AG09319 (cell line): Measurements from ENCODE around the gene EPS8L2.

Source experiments
- DNase-seq: peaks from one replicate; pipeline ENCODE4 v3.0.0-alpha.2; 2010; ENCODE audit warnings: low read depth; ENCODE audit errors: extremely low read depth
- TF ChIP-seq, protein P1 (sequence below): IDR thresholded peaks from 2 replicates; pipeline ENCODE4 v1.5.1; 2011; ENCODE audit warnings: low read depth, mild to moderate bottlenecking, inconsistent platforms, low read length, moderate library complexity

EPS8L2 gene

DNA sequence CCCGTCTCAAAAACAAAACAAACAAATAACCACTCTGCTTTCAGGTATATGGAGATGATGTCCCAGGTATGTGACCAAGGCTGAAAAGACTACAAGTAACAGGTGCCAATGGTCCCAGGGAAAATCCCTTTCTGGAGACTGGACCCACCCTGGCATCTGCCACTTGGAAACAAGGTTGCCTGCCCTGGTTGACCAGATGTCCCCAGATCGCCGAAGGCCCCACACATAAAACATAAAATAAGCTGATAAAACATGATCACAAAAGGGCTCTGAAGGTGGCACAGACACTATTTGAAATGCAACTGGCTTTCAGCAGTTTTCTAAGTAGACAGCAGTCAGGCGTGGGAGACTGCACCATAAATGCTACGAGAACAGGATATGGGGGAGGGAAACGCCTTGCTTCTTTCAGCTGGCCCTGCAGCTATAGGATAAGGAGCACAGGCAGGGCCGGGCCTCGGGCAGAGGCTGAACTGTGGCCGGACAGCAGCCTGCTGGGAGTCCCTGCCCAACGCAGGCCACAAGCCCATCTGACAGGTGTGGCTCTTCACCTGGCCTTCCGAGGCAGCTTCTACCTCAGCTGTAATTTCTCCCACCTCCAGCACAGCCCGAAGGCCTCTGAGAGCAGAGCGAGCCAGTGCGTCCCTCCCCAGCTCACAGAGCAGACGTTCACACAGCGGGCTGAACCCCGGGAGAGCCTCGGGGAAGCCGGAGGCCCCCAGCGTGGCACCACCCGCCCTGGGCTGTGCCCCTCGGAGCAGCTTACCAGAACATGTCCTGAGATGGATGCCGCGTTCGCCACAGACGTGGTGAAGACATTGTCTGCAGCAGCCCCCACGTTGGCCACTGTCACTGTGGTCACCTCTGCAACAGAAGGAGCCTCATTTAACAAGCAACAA, 15.0 kb upstream of the EPS8L2 start:
- TF ChIP-seq, protein P1, sequence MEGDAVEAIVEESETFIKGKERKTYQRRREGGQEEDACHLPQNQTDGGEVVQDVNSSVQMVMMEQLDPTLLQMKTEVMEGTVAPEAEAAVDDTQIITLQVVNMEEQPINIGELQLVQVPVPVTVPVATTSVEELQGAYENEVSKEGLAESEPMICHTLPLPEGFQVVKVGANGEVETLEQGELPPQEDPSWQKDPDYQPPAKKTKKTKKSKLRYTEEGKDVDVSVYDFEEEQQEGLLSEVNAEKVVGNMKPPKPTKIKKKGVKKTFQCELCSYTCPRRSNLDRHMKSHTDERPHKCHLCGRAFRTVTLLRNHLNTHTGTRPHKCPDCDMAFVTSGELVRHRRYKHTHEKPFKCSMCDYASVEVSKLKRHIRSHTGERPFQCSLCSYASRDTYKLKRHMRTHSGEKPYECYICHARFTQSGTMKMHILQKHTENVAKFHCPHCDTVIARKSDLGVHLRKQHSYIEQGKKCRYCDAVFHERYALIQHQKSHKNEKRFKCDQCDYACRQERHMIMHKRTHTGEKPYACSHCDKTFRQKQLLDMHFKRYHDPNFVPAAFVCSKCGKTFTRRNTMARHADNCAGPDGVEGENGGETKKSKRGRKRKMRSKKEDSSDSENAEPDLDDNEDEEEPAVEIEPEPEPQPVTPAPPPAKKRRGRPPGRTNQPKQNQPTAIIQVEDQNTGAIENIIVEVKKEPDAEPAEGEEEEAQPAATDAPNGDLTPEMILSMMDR = no peak
- no peak for DNase-seq

DNA sequence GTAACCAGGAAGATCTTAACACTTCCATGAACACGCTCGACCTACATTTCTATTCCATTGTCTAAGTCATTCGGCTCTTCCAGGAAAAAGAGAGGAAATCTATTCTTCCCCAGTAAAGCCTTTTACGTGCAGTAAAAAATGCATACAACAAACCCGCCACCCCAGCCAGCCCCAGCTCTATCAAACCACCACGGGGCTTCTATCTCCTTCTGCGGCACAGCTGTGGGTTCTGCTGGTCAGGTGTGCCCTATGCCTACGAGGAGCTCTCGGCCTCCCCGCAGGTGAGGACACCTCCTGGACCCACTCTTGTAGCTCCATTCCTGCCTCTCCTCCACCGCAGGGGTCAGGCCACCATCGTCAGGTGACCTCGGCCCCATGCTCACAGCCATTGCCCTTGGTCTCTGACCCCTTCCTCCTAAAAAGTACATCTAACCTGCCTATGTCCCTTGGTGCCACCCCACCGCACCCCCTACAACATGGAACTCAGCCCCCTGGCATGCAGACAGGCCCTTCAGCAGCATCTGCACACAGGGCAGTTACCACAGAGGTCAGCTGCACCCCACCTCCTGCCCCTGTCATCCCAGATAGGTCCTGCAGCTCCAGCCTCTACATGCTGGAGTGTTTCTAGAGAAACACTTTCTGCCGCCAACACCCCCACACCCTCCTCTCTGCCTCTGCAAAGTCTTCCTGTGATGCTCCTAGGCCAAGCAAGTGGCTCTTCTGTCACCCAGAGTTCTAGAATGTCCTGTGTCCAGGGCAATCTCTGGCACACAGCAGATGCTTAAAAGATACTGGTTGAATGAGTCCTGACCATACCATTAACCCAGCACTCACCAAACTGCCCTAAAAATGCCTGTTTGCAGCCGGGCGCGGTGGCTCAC, 14.1 kb upstream of the EPS8L2 start:
- no peak for DNase-seq
- TF ChIP-seq, protein P1 = no peak

DNA sequence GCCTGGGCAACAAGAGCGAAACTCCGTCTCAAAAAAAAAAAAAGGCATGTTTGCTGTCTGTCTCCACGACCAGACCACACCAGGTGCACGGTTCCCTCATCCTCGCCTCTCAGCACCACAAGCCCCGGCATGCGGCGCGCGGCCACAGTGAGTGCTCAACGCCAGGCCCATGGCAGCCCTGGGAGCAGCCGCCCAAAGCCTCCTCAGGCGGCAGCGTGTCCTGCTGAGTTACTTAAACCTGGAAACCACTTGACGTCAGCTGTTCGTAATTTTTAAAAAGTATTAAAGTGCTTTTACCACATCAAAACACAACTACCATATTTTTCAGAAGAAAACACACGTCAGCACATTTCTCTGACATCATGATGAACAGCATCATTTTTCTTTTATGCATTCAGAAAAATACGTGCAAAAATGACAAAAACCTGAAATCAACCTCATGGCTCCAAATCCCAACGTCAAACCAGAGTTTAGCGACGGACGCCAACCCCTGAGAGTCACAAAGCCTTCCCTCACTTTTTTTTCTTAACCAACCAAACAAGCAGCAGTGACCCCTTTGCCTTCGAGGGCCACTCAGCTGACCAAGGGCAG, 13.1 kb upstream of the EPS8L2 start:
- no peak for DNase-seq

DNA sequence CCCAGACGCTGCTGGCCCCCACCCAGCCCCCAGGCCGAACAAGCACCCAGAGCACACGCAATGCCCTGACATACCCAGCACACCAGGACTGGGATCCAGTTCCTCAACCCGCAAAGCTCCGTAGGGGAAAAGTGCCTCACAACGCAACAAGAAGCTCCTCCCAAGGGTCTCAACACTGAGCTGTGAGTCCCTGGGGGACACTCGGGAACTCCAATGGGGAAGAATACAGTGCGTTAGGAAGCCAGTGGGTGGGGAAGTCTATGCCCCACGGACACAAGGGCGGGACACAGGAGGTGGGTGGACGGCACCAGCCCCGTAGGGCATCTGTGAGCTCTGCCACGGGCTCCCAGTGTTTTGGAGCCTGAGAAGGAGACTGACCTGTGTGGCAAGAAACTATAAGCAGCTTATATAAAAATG, 12.6 kb upstream of the EPS8L2 start:
- TF ChIP-seq, protein P1 = no peak
- no peak for DNase-seq

More for the DNA sequence above, 13.1 kb upstream of the EPS8L2 start:
- TF ChIP-seq, protein P1 = no peak

DNA sequence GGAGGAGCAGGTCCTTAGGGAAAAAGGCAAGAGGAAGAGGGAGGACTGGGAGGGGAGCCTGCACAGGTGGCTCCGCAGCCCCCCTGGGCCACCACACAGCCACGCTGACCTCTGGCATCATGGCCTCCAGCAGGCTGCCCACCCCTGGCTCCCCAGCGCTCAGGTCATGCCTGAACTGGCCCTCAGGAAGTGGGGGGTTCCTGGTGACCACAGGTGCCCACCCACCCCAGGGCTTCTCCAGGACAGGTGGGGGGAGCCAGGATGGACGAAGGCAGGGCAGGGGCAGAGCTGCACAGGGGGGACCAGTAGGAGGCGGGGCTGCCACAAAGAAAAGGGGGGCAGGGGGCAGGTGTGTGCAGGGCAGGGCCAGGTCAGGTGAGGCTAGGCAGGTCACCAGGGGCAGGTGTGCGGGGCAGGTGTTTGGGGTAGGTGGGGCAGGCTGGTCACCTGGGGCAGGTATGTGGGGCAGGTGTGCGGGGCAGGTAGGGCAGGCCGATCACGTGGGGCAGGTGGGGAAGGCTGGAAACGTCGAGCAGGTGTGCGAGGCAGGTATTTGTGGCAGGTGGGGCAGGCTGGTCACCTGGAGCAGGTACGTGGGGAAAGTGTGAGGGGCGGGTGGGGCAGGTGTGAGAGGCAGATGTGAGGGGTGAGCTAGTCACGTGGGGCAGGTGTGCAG, 12.0 kb upstream of the EPS8L2 start:
- TF ChIP-seq, protein P1 = no peak
- DNase-seq = no peak

DNA sequence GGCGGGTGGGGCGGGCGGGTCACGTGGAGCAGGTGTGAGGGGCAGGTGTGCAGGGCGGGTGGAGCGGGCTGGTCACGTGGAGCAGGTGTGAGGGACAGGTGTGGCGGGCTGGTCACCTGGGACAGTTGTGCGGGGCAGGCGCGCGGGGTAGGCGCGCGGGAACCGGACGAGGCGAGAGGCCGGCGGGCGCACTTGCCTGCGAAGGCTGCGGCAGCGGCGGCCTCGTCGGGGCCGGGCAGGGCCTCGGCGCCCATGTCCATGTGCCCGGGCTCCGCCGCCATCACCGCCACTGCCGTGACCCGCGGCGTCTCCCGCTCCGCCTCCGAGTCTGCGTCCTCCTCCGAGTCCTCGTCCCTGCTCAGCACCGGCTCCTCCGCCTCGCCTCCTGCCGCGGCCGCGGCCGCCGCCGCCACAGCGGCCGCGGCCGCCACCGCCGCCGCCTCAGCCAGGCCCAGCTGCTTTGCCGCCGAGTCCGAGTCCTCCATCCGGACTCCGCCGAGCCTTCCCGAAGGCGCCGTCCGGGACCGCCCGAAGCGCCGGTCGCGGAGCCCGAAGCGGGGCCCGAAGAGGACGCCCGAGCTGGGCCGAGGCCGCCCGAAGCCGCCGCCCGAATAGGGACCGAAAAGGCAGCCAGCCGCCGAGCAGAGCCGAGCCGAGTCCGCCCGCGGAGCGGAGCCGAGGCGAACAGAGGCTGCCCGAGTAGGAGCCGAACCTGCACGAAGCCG, 11.3 kb upstream of the EPS8L2 start, which contains the start of gene DEAF1:
Gene DEAF1 (minus strand): TSS at position 660 of the 725 bp plus-strand sequence. CDS start 175 bp downstream, at position 485.
- DNase-seq = peak; percentile 94
- TF ChIP-seq, protein P1 = no peak
